CD4-positive, alpha-beta T cell treated with Interleukin-4 for 4 hours (primary cell): ENCODE data around the gene TMEM156.
"Not testable (repeated sequence)": the region's sequence is repeated elsewhere in the genome, so short reads cannot be mapped to it uniquely, and the experiment has no call there.

Source experiments
- DNase-seq: peaks from one replicate; pipeline ENCODE4 v3.0.0-alpha.2; 2020

TMEM156 gene

DNA sequence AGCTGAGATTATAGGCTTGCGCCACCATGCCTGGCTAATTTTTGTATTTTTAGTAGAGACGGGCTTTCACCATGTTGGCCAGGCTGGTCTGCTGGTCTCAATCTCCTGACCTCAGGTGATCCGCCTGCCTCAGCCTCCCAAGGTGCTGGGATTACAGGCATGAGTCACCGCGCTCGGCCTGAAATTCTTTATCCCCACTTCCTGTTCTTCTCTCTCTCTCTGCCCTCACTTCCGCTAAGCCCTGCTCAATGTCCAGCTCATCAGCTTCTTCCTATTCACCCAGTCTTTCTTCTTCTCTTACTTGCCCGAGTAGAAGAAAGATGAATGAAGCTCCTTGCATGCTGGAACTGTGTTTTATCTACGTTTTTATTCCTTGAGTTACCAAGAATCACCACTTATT is 43.9 kb downstream of the TMEM156 start:
- not testable (repeated sequence) for DNase-seq

- no peak for DNase-seq
Observed at GRCh38 chr4:38987491-38987890, 44.7 kb downstream of the TMEM156 start.

DNA sequence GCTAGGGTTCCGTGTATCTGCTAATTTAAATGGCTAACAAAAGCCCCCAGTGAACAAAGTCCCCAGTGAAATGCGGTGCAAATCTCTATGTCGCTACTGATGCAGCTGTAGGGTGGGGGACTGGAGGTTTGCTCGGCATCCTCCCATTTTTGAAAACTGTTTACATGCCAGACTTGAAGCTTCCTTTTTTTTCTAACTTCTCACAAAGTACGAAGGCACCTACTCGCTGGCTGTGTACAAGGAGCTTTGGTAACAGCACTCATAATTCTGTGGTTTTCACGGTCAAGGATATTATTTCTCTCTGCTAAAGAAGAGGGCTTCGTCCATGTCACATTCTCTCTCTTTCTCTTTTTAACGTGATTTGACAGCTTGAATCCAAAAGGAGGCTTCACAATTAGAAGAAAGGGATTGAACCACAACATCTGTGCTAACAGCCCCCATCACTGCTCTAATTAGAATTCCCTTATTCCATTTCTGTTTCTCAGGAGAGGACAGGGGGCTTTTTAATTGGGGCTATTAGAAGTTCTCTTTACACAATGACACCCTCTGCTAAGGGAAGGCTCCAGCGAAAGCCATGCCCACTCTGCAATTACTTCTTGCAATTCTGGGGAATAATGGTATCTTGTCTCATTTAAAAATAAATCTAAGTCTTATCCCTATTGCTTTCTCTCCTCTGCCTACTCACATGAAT is 46.7 kb downstream of the TMEM156 start:
- no peak for DNase-seq

DNA sequence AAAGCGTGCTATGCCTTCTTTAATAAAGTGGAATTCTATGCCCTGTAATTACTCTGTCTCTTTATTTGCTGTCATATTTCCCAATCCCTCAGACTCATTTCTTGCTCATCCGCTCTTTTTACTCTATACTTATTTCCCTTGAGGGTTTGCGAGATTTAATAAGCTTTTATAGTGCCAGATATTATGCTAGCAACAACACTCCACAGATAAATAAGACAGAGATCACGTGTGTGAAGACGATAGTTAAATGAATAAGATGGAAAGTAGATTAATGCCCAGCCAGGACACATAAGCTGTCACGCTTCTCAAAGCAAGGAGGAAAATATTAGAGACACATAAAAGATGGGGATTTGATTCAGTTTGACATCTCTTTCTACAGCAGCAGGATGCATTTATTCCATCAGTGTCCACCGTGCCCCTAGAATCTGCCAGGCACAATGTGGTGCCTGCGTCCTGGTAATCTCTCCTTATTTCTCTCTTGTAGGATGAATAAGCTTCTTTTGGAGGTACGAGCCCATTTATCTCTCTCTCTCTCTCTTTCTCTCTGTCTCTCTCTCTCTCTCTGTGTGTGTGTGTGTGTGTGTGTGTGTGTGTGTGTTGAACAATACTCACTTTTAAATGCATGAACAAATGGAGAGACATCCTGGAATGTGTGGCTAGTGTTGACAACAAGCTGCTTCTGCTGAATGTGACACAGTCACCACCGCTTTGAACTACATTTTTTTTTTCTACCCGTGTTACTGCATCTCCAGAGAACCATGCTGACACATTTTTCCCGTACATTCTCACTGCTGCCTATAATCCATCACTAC is 48.2 kb downstream of the TMEM156 start:
- peak; percentile 60 for DNase-seq

GRCh38 chr4:38983291-38983690 is 48.9 kb downstream of the TMEM156 start:
- DNase-seq, result no peak

- no peak for DNase-seq
Observed at GRCh38 chr4:38982361-38983095, 49.7 kb downstream of the TMEM156 start.

DNA sequence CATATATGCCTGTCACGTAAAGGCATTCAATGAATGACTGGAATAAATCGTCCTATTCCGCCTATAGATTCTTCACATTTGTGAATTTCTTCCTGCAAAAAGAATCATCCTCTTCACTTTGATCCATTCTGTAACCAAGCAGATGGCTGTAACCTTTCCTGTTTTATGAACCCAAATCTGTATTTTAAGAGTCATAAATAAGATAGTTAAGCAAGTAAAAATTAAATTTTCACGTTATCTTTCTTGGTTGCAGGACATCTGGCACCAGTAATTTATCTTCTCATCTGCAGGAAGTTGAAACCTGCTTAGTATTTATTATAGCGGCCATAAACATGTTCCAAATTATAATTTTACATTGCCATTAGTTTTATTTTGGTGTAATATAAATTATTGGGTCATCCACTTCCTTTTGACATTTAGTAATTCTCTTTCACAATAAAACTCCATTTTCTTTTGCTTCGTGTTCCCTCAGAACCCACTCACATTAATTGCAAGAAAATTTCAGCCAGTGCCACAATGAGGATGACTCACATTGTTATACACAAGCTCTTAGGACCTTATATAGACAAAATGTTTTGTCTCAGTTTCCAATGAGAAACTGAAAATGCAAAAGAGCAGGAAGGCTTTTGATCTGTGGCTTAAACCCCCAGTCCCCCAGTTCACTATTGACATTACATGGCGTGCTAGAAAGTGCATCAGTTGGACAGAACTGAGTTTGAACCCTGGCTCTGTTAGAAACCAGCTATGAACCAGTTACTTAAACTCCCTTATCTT is 51.1 kb downstream of the TMEM156 start:
- DNase-seq, result peak; percentile 20

- DNase-seq, result no peak
Observed at GRCh38 chr4:38979511-38980230, 52.5 kb downstream of the TMEM156 start.

GRCh38 chr4:38979081-38979480 is 53.1 kb downstream of the TMEM156 start:
- no peak for DNase-seq

DNA sequence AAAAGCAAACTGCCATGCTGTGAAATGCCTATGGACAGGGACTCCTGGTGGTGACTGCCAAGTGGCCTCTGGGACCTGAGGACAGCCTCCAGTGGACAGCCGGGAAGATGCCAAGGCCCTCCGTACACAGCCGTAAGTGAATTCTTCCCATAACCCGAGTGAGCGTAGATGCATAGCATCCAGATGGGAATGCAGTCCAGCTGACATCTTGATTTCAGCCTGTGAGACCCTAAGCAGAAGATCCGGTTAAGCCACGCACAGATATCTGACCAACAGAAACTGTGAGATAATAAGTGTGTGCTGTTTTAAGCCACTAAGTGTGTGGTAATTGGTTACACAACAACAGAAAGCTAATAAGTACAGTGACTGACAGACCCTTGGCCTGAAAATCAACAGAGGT is 55.9 kb downstream of the TMEM156 start:
- no peak for DNase-seq

GRCh38 chr4:38968668-38969067 is 63.5 kb downstream of the TMEM156 start:
- no peak for DNase-seq

DNA sequence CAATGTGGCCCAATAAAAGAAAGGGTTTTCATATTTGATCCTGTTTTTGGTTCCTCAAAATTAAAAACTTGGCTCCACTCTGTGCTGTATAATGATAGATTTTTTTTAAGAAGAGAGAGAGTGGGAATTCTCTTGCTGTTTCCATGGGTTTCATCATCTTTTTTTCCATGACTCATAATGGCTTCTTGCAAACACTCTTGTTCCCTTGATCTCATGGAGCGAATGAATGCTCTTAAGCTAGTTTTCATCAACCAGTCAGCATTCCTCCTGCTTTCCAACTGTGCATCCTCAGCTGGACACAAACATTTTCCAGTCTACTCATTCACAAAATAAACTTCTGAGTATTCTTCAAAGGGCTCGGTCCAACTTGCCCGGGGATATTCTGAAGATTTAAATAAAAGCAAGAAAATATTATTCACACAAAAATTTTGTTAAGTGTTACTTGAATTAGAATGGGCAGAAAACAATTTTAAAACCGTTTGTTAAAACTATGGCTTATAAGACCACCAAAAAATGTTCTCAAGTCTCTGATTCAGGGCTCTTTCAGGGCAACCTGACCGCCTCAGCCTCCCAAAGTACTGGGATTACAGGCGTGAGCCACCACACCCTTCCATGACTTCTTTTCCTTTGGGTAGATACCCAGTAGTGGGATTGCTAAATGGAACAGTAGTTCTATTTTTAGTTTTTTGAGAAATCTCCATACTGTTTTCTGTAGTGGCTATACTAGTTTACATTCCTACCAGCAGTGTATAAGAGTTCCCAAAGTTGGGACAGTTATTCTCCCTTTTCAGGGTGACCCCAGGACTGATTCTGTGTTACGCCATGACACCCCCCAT is 64.7 kb downstream of the TMEM156 start:
- no peak for DNase-seq

GRCh38 chr4:38965866-38966265 is 66.3 kb downstream of the TMEM156 start:
- no peak for DNase-seq

GRCh38 chr4:38964942-38965775 is 67.0 kb downstream of the TMEM156 start:
- no peak for DNase-seq

DNA sequence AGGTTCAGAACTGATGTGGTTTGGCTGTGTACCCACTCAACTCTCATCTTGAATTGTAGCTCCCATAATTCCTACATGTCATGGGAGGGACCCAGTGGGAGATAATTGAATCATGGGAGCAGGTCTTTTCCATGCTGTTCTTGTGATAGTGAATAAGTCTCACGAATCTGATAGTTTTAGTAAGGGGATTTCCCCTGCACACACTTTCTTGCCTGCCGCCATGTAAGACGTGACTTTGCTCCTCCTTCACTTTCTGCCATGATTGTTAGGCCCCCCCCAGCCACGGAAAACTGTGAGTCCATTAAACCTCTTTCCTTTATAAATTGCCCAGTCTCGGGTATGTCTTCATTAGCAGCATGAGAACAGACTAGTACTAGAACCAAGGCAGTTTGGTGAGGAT is 73.0 kb downstream of the TMEM156 start:
- not testable (repeated sequence) for DNase-seq

- no peak for DNase-seq
Observed at GRCh38 chr4:38958453-38959190, 73.6 kb downstream of the TMEM156 start.

DNA sequence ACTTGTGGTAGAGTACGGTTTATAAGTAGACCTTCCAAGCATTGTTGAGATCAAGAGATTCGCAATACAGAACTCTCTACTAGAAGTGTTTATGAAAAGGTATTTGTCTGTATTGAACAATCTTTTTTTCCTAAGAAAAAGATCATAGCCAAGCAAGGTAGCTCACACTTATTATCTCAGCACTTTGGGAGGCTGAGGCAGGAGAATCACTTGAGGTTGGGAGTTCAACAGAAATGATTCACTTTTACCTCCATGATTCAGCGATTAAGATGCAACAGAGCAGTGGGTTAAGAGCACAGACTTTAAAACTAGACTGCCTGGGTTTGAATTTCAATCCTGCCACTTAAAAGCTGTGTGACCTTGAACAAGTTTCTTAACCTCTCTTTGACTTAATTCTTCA is 74.3 kb downstream of the TMEM156 start:
- DNase-seq, result peak; percentile 51

GRCh38 chr4:38957261-38957815 is 74.9 kb downstream of the TMEM156 start:
- peak; percentile 36 for DNase-seq

DNA sequence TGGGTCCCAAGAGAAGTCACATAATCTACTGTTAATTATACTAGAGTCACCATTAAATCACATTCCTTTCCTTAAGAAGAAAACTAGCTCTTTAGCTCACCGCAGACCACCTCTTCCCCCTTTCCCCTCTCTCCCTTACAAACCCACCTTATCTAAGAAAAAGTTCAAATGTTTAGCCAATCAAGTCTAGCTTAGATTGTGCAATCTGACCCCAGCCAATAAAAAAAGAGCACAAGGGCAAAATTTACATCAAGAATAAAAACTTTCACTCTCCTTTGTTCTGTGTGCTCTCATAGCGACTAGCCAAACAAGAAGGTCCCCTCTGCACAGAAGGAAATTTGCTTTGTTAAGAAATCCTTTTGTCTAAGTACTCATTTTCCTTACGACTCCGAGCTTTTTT is 76.3 kb downstream of the TMEM156 start:
- no peak for DNase-seq
